BLaER1 treated with 17β-estradiol and CSF1 and Interleukin-3, amounts not matched to agents 10 nM and 100 nM (cell line): ENCODE results near the gene BCAR1.
"Not testable (repeated sequence)": the region's sequence is repeated elsewhere in the genome, so short reads cannot be mapped to it uniquely, and the experiment has no call there.

Experiments
- H3K27ac ChIP-seq, 11 experiments: shearing (Covaris generic); formaldehyde crosslinking; 2 replicates each; pipeline ENCODE4 v1.8.1; 2022
- H3K27me3 ChIP-seq, 11 experiments: shearing (Covaris generic); formaldehyde crosslinking; 2 replicates each; pipeline ENCODE4 v1.8.1; 2022
- H3K36me3 ChIP-seq, 11 experiments: shearing (Covaris generic); formaldehyde crosslinking; 2 replicates each; pipeline ENCODE4 v1.8.1; 2022
- H3K4me1 ChIP-seq, 10 experiments: shearing (Covaris generic); formaldehyde crosslinking; 2 replicates each; pipeline ENCODE4 v1.8.1; 2022
- H3K4me2 ChIP-seq, 11 experiments: shearing (Covaris generic); formaldehyde crosslinking; 2 replicates each; pipeline ENCODE4 v1.8.1; 2022
- H3K4me3 ChIP-seq, 10 experiments: shearing (Covaris generic); formaldehyde crosslinking; 2 replicates each; pipeline ENCODE4 v1.8.1; 2022
- H3K9ac ChIP-seq, 11 experiments: shearing (Covaris generic); formaldehyde crosslinking; 2 replicates each; pipeline ENCODE4 v1.8.1; 2022
- H3K9me3 ChIP-seq, 11 experiments: shearing (Covaris generic); formaldehyde crosslinking; replicated peaks in 1 of 11; 2 replicates each; pipeline ENCODE4 v1.8.1; 2022
- H4K20me1 ChIP-seq, 11 experiments: shearing (Covaris generic); formaldehyde crosslinking; 2 replicates each; pipeline ENCODE4 v1.8.1; 2022
- Cebpa-rat ChIP-seq, 11 experiments: shearing (Covaris generic); IDR thresholded peaks; 2 replicates each; pipeline ENCODE4 v1.8.1; 2022

BCAR1 gene

DNA sequence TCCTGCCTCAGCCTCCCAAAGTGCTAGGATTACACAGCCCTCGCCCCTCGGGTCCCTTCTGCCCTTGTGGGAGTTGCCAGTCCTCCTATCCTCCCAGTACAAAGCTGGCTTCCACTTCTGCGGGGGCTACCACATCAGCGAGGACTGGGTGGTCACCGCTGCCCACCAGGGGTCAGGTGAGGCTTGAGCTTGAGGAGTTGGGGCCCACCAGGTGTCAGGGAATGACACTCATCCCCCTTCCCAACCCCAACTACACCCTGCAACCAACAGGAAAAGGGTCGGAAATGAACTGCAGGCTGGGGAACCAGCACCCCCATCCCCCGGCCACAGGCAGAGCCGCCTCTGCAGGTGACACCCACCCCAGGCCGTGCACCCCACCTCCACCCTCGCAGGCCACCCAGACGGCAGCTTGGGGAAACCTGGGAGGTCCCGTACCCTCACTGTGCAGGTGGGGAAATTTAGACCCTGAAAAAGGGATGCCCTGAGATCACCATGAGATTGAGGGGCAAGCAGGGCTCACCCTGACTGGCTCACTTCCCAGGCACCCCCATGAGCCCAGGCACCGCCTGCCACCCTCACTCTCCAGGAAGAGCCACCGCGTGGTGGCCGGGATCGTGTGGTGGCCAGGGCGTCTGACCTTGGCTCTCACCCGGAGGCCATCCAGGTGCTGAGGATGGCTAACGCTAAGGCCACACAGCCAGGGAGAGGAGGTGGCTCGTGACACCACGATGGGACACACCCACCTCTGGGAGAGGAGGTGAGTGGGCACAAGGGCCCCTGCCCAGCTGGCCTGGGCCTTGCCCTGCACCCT, 24.7 kb downstream of the BCAR1 start:
- H3K4me2 ChIP-seq, result no peak overlapping the region
- peaks cover 0 to 75% (median 0%) of the 10 kb centered on the region in 11 experiments; a peak in 6 of 22 replicates for H4K20me1 ChIP-seq
- no peak overlapping the region for H3K4me3 ChIP-seq
- H3K9ac ChIP-seq, result no peak overlapping the region
- no peak overlapping the region for H3K27ac ChIP-seq
- peaks cover 0 to 75% (median 0%) of the 10 kb centered on the region in 11 experiments; a peak in 7 of 22 replicates for H3K27me3 ChIP-seq
- TF ChIP-seq Cebpa-rat (IDR thresholded peaks at IDR 0.05), result no peak
- peaks cover 0 to 5% (median 0%) of the 10 kb centered on the region in 10 experiments; a peak in 1 of 20 replicates for H3K4me1 ChIP-seq
- H3K9me3 ChIP-seq, result no peaks in the 10 kb centered on the region
- H3K36me3 ChIP-seq, result no peaks in the 10 kb centered on the region

DNA sequence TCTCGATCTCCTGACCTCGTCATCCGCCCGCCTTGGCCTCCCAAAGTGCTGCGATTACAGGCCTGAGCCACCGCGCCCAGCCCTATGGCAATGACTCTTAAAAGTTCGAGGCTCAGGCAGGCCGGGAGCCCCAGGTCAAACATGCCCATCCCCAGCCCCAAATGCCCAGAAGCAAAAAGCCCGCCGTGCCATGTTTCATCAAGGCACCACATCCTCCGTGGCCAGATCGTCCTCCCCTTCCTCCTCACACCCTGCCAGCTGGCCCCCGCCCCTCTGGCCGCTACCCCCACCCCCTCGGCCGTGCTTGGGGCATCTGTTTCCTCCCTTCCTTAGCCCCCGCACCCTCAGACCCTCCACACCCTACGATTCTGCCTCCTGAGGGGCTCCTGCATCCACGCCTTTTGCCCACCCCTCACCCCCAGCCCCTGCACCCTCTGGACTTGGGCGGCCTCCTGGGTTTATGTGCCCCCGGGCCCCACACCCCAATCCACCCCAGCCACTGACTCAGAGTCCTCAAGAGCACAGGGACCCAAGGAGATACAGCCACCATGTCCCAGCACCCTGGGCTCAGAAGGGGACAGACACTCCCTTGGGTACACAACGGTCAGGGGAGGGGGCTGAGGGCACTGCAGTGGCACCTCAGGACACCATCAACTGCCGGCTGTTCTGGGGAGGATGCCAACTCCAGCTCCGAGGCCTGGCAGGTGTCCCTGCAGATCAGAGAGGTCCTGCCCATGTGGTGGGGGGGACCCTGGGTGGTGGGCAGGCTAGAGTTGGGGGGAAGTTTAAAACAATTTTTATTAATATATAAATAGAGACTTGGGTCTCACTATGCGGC, 25.5 kb downstream of the BCAR1 start:
- Histone ChIP-seq H3K9me3 (no peaks in the 10 kb centered on the region), H3K27me3 (peaks cover 0 to 66% (median 0%) of the 10 kb centered on the region in 11 experiments; a peak in 7 of 22 replicates), H3K4me1 (peaks cover 0 to 5% (median 0%) of the 10 kb centered on the region in 10 experiments; a peak in 1 of 20 replicates), H3K36me3 (no peaks in the 10 kb centered on the region), H3K9ac (no peak overlapping the region), H3K27ac (no peak overlapping the region), H3K4me3 (no peak overlapping the region), H4K20me1 (peaks cover 0 to 67% (median 0%) of the 10 kb centered on the region in 11 experiments; a peak in 6 of 22 replicates), H3K4me2 (no peak overlapping the region)
- no peak for TF ChIP-seq Cebpa-rat (IDR thresholded peaks at IDR 0.05)

DNA sequence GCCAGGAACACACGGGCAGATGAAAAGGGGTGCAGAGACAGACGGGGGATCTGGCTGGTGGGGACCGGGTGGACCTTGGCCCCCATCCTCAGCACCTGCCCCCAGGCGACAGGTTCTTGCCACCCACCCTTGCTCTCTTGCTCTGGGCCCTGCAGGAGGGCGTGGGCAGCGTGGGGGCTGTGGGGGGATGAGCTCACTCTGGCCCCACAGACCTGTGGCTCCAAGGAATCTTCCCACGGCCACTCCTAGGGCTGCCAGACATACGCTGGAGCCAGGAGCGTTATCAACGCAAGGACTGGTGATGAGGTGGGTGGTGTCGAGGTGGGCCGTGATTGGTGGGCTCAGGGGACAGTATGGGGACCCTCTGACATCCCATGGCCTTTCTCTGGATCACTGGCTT, 26.3 kb downstream of the BCAR1 start:
- Histone ChIP-seq H3K9ac (no peak overlapping the region), H3K4me2 (no peak overlapping the region), H3K4me1 (peaks cover 0 to 7% (median under 1%) of the 10 kb centered on the region in 10 experiments; a peak in 4 of 20 replicates), H3K9me3 (no peaks in the 10 kb centered on the region), H3K36me3 (no peaks in the 10 kb centered on the region), H3K4me3 (no peak overlapping the region), H3K27me3 (peaks cover 0 to 66% (median 0%) of the 10 kb centered on the region in 11 experiments; a peak in 6 of 22 replicates), H3K27ac (no peak overlapping the region), H4K20me1 (peaks cover 0 to 59% (median 0%) of the 10 kb centered on the region in 11 experiments; a peak in 6 of 22 replicates)
- no peak for TF ChIP-seq Cebpa-rat (IDR thresholded peaks at IDR 0.05)

DNA sequence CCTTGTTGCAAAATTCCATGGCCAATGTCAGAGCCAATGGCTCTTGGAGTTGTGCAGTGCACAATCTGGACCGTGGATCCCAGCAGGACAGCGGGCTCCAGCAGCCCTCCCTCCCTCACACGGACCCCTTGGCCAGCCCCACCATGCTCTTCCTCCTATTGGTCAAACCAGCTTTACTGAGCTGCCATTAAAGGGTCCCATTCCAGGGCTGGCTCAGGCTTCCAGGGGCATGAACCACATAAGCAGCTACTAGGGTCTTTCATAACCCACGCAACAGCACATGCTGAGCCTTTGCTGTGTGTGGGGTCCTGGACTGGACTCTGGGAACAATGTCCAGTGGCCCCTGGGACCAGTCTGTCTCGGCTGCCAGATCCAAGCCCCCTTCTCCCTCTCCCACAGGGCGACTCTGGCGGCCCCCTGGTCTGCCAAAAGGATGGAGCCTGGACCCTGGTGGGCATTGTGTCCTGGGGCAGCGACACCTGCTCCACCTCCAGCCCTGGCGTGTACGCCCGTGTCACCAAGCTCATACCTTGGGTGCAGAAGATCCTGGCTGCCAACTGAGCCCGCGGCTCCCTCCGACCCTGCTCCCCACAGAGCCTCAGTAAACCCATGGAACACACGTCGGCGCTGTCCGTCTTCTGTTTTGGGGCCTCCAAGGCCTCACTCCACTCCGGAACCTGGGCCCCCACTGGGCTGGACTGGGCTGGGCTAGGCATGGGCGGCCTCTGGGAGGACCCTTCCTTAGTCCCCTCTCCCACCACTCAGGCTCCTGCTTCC, 26.9 kb downstream of the BCAR1 start:
- Histone ChIP-seq H3K36me3 (no peaks in the 10 kb centered on the region), H3K4me2 (no peak overlapping the region), H3K4me3 (no peak overlapping the region), H3K27me3 (peaks cover 0 to 65% (median 0%) of the 10 kb centered on the region in 11 experiments; a peak in 5 of 22 replicates), H3K9me3 (no peaks in the 10 kb centered on the region), H3K4me1 (peaks cover 0 to 13% (median 6%) of the 10 kb centered on the region in 10 experiments; a peak in 14 of 20 replicates), H3K9ac (no peak overlapping the region), H3K27ac (no peak overlapping the region), H4K20me1 (peaks cover 0 to 53% (median 0%) of the 10 kb centered on the region in 11 experiments; a peak in 6 of 22 replicates)
- no peak for TF ChIP-seq Cebpa-rat (IDR thresholded peaks at IDR 0.05)

DNA sequence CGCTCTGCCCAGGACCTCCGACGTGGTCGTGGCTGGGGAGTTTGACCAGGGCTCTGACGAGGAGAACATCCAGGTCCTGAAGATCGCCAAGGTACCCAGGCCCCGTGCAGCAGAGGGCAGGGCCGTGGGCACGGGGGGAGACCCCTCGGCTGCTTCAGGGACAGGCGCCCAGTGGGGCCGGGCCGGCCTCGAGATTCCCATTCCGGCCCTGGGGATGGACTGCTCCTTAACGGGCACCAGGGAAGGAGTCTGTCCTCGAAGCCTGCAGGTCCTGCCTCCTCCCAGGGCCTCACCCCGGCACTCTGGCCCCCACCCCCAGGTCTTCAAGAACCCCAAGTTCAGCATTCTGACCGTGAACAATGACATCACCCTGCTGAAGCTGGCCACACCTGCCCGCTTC, 28.3 kb downstream of the BCAR1 start:
- Histone ChIP-seq H3K27me3 (peaks cover 0 to 58% (median 0%) of the 10 kb centered on the region in 11 experiments; a peak in 4 of 22 replicates), H3K4me1 (peaks cover 0 to 19% (median 13%) of the 10 kb centered on the region in 10 experiments; a peak in 14 of 20 replicates), H4K20me1 (peaks cover 0 to 47% (median 0%) of the 10 kb centered on the region in 11 experiments; a peak in 5 of 22 replicates)
- H3K4me3 ChIP-seq, H3K27ac ChIP-seq, H3K9ac ChIP-seq, H3K36me3 ChIP-seq, H3K9me3 ChIP-seq, H3K4me2 ChIP-seq: not testable (repeated sequence)

- H3K27ac ChIP-seq, result no peak overlapping the region
- peaks cover 0 to 19% (median 13%) of the 10 kb centered on the region in 10 experiments; a peak in 14 of 20 replicates for H3K4me1 ChIP-seq
- no peak overlapping the region for H3K4me3 ChIP-seq
- H3K36me3 ChIP-seq, result no peaks in the 10 kb centered on the region
- no peak for TF ChIP-seq Cebpa-rat (IDR thresholded peaks at IDR 0.05)
- H3K9ac ChIP-seq, result no peak overlapping the region
- H3K4me2 ChIP-seq, result no peak overlapping the region
- H4K20me1 ChIP-seq, result peaks cover 0 to 39% (median 0%) of the 10 kb centered on the region in 11 experiments; a peak in 4 of 22 replicates
- H3K9me3 ChIP-seq, result no peaks in the 10 kb centered on the region
- peaks cover 0 to 50% (median 0%) of the 10 kb centered on the region in 11 experiments; a peak in 4 of 22 replicates for H3K27me3 ChIP-seq
These were observed 29.1 kb downstream of the BCAR1 start for GRCh38 chr16:75222271-75222783.

DNA sequence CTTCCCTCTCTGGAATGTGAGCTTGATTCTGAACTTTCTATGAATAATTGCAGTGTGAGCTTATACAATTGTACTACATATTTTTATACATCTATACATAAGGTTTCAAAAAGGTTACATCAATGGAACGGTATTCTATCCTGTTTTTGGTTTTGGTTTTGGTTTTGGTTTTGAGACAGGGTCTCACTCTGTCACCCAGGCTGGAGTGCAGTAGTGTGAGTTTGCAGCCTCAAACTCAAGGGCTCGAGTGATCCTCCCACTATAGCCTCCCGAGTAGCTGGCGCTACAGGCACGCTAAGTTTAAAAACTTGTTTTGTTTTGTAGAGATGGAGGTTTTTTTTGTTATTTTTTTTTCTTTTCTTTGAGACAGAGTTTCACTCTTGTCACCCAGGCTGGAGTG, 31.6 kb downstream of the BCAR1 start:
- Histone ChIP-seq H3K4me3 (no peak overlapping the region), H3K27me3 (peaks cover 0 to 43% (median 0%) of the 10 kb centered on the region in 11 experiments; a peak in 4 of 22 replicates), H3K27ac (no peak overlapping the region), H4K20me1 (peaks cover 0 to 24% (median 0%) of the 10 kb centered on the region in 11 experiments; a peak in 4 of 22 replicates), H3K4me1 (peaks cover 0 to 19% (median 13%) of the 10 kb centered on the region in 10 experiments; a peak in 14 of 20 replicates), H3K9me3 (no peaks in the 10 kb centered on the region), H3K9ac (0 out of 22 replicates have a peak overlapping the region, but pooled peaks of 2 of the 11 experiments have one; percentile 7 to 20), H3K4me2 (peak overlapping the region in 10 of 11 experiments; percentile 6 to 58 (median 47); a peak in 16 of 22 replicates), H3K36me3 (no peaks in the 10 kb centered on the region)
- TF ChIP-seq Cebpa-rat (IDR thresholded peaks at IDR 0.05), result no peak

DNA sequence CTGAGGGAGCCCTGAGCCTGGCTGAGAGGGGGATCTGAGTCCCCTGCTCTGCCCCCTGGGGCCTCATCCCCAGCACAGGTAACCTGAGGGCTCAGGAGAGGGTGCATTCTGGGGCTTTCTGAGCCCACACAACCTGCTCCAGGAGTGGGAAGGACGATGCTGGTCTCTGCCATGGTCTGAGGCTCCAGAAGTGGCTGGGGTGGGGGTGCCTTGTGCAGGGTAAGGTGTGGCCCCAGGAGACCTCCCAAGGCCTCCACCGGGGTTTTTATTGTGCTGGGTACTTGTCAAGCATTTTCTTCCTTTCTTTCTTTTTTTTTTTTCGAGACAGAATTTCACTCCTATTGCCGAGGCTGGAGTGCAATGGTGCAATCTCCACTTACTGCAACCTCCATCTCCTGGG, 32.3 kb downstream of the BCAR1 start:
- no peak overlapping the region for H3K9ac ChIP-seq
- peaks cover 0 to 40% (median 0%) of the 10 kb centered on the region in 11 experiments; a peak in 4 of 22 replicates for H3K27me3 ChIP-seq
- peak overlapping the region in 9 of 11 experiments; percentile 20 to 58 (median 51); a peak in 17 of 22 replicates for H3K4me2 ChIP-seq
- no peak overlapping the region for H3K4me3 ChIP-seq
- peaks cover 0 to 17% (median 0%) of the 10 kb centered on the region in 11 experiments; a peak in 3 of 22 replicates for H4K20me1 ChIP-seq
- no peak for TF ChIP-seq Cebpa-rat (IDR thresholded peaks at IDR 0.05)
- peaks cover 0 to 19% (median 13%) of the 10 kb centered on the region in 10 experiments; a peak in 14 of 20 replicates for H3K4me1 ChIP-seq
- H3K36me3 ChIP-seq, result no peaks in the 10 kb centered on the region
- no peaks in the 10 kb centered on the region for H3K9me3 ChIP-seq
- H3K27ac ChIP-seq, result no peak overlapping the region
